B cell (primary cell): Measurements from ENCODE around the gene CLP1. TPM values are rescaled to one million over a fixed set of nuclear protein-coding genes. Genes with fewer than 3 reads are reported as not detected.

Source experiments
- ATAC-seq: fragments of 200-7000 bp; cut with Tn5 transposase; one replicate; pipeline ENCODE4 v1.10.0; 2021; ENCODE audit warnings: low read depth, mild to moderate bottlenecking, moderate number of reproducible peaks, moderate library complexity
- CTCF ChIA-PET: fragments of 350-600 bp; sonication (Branson Sonifier 250); formaldehyde crosslinking; loops from one replicate; lab custom pipeline; 2021; ENCODE audit warnings: antibody characterized with exemption, inconsistent platforms; lab: Charles Lee
- POLR2A ChIA-PET: fragments of 350-600 bp; sonication (Branson Sonifier 250); formaldehyde crosslinking; loops from one replicate; lab custom pipeline; 2021; ENCODE audit warnings: antibody characterized with exemption; lab: Charles Lee
- DNase-seq: peaks from one replicate; pipeline ENCODE4 v3.0.0; 2013
- H2AFZ ChIP-seq: 2 replicates; pipeline ENCODE4 v1.6.1; 2012; ENCODE audit warnings: mild to moderate bottlenecking, low read depth, low read length; ENCODE audit not compliant: insufficient read depth, poor library complexity, severe bottlenecking
- H3K27ac ChIP-seq, 2 donors: 1 replicate in 1 of 2; 2 replicates in 1 of 2; pipeline ENCODE4 v1.5.1; 2012 to 2013; ENCODE audit warnings: low read length in 2 of 2, mild to moderate bottlenecking in 2 of 2, moderate library complexity in 1 of 2
- H3K27me3 ChIP-seq, 4 experiments: fragments of 200-600 bp in 1 of 4; sonication (generic) in 1 of 4; replicated peaks in 1 of 4; 1 replicate in 2 of 4; 2 replicates in 2 of 4; pipeline versions ENCODE4 v1.6.1 to v1.7.0; 2013 to 2016; ENCODE audit warnings: low read length in 3 of 4, mild to moderate bottlenecking in 2 of 4, mixed read lengths in 1 of 4, moderate library complexity in 1 of 4; ENCODE audit not compliant: insufficient read depth in 4 of 4, control insufficient read depth in 3 of 4; ENCODE audit errors: control extremely low read depth in 1 of 4
- H3K36me3 ChIP-seq, 2 experiments: replicated peaks in 1 of 2; 1 replicate in 1 of 2; 2 replicates in 1 of 2; pipeline versions ENCODE4 v1.6.1 to v1.7.1; 2013; ENCODE audit warnings: low read length in 1 of 2; ENCODE audit not compliant: insufficient read depth in 2 of 2, control insufficient read depth in 1 of 2; ENCODE audit errors: control extremely low read depth in 1 of 2, extremely low read depth in 1 of 2
- H3K4me1 ChIP-seq, 2 donors: fragments of 200-600 bp in 1 of 2; sonication (generic) in 1 of 2; 1 replicate in 1 of 2; 2 replicates in 1 of 2; pipeline versions ENCODE4 v1.5.1 to v1.6.1; 2013 to 2017; ENCODE audit warnings: low read length in 2 of 2; ENCODE audit not compliant: control insufficient read depth in 2 of 2, insufficient read depth in 2 of 2
- H3K4me2 ChIP-seq: replicated peaks from 2 replicates; pipeline ENCODE3; 2012; ENCODE audit warnings: mild to moderate bottlenecking, low read depth, low read length; ENCODE audit not compliant: poor library complexity, severe bottlenecking
- H3K4me3 ChIP-seq, 5 experiments: fragments of 200-600 bp in 1 of 5; sonication (generic) in 1 of 5; 1 replicate in 3 of 5; 2 replicates in 2 of 5; pipeline versions ENCODE4 v1.5.1 to v1.7.0; 2011 to 2016; ENCODE audit warnings: low read length in 4 of 5, mild to moderate bottlenecking in 4 of 5, low read depth in 2 of 5, control low read depth in 1 of 5, moderate library complexity in 1 of 5; ENCODE audit not compliant: insufficient read depth in 1 of 5; ENCODE audit errors: control extremely low read depth in 1 of 5, extremely low read depth in 1 of 5
- H3K79me2 ChIP-seq: fragments of 200-600 bp; sonication (generic); one replicate; pipeline ENCODE4 v1.6.0; 2016; ENCODE audit warnings: low read length; ENCODE audit not compliant: control insufficient read depth, insufficient read depth
- H3K9ac ChIP-seq: fragments of 200-600 bp; sonication (generic); 2 replicates; pipeline ENCODE4 v1.6.1; 2017; ENCODE audit warnings: mild to moderate bottlenecking, low read length, moderate library complexity
- H3K9me3 ChIP-seq, 3 donors: one replicate each; pipeline versions ENCODE4 v1.6.1 to v1.7.1; 2013; ENCODE audit warnings: low read length in 2 of 3; ENCODE audit not compliant: control insufficient read depth in 2 of 3, insufficient read depth in 1 of 3; ENCODE audit errors: control extremely low read depth in 1 of 3
- H4K20me1 ChIP-seq: 2 replicates; pipeline ENCODE4 v1.6.0; 2012; ENCODE audit warnings: mild to moderate bottlenecking, low read length; ENCODE audit not compliant: insufficient read depth, control insufficient read depth, poor library complexity, severe bottlenecking
- H3K27ac Mint-ChIP-seq: one replicate; pipeline ENCODE4 v1.8.0; 2021; ENCODE audit warnings: mixed read lengths
- H3K27me3 Mint-ChIP-seq: one replicate; pipeline ENCODE4 v1.8.0; 2021; ENCODE audit warnings: mixed read lengths
- H3K4me1 Mint-ChIP-seq: one replicate; pipeline ENCODE4 v1.8.0; 2021; ENCODE audit warnings: mixed read lengths
- H3K4me3 Mint-ChIP-seq: one replicate; pipeline ENCODE4 v1.8.0; 2021; ENCODE audit warnings: mixed read lengths
- H3K9me3 Mint-ChIP-seq: one replicate; pipeline ENCODE4 v1.8.0; 2022; ENCODE audit warnings: mixed read lengths; ENCODE audit not compliant: insufficient read depth
- EZH2 ChIP-seq: IDR thresholded peaks from 2 replicates; pipeline ENCODE4 v1.6.1; 2012; ENCODE audit warnings: borderline replicate concordance, low read depth, mild to moderate bottlenecking, moderate library complexity, low read length; ENCODE audit not compliant: insufficient read depth, poor library complexity, severe bottlenecking
- WGBS: methylation state at CpG from one replicate; pipeline ENCODE4 v1.1.5; 2013; ENCODE audit warnings: missing lambda C conversion rate; ENCODE audit not compliant: insufficient coverage; 5-methylcytosine and 5-hydroxymethylcytosine counted together
- intact Hi-C: fragments of 100-400 bp; cut with micrococcal nuclease; formaldehyde crosslinking; loops from one replicate; pipeline ENCODE4 v1.10.0; 2022
- polyA plus RNA-seq: library from polyadenylated mRNA; depleted of rRNA; stranded (reverse); fragments of >200 nt; gene quantifications from 2 replicates; pipeline ENCODE4 v1.2.3, GENCODE V29; 2012
- total RNA-seq, 2 donors: library from RNA; stranded (reverse); fragments of 120-200 nt in 1 of 2; gene quantifications; 1 replicate in 1 of 2; 2 replicates in 1 of 2; pipeline versions ENCODE4 v1.2.3 to v1.2.4, GENCODE V29; 2013 to 2022
- TF ChIP-seq, protein P1 (sequence below): fragments of 200-600 bp; IDR thresholded peaks from one replicate; pipeline ENCODE4 v1.8.0; 2022; ENCODE audit warnings: antibody characterized with exemption, mild to moderate bottlenecking

Gene CLP1
- total and polyA plus RNA-seq, 2 donors (not counting 1 experiment from before 2014, with no cell fraction given): 6.0 to 15.5 TPM

DNA sequence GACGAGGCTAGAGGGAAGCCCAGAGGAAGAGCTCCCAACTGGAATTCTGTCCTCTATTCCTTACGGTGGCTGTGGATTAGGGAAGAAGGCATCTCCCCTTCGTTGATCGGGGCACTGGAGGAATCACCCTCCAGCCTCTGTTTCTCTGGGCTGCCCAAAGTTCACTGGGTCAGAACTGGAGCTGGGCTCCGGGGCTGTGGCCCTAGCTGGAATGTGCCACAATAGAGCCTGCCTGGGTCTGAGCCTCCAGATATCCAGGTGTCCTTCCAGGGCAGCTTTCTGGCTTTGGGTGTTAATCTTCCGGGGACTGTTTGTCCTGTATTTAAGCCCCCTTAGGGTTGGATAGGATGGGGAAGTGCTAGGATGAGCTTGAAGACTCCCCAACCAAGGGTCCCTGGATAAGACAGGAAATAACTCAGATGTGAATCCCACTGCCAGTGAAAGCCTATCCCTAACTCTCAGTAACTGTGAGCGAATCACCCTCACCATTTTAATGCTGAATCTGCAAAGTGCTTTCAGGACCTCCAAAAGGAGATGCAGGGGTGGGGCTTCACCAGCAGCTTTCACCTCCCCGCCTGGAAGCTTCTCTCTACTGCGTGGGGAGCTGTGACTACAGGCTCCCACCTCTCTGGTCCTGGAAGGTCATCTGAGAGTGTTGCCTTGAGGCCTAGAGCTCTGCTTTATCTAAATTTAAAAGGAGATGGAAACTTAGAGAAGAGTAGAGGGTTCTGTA, 17.3 kb upstream of the CLP1 start:
- H4K20me1 ChIP-seq: no peaks in the 10 kb centered on the region
- intact Hi-C loops: loop anchor here (5.0 kb wide), 1 partner anchor 108 kb away; the partner anchor contains the start of gene TIMM10
- H3K4me3 ChIP-seq: no peak overlapping the region
- H3K27ac ChIP-seq: no peak overlapping the region
- no peak for DNase-seq
- no peak for ATAC-seq
- no peaks in the 10 kb centered on the region for H3K36me3 ChIP-seq
- peaks cover 50% of the 10 kb centered on the region for H3K27me3 Mint-ChIP-seq
- no peak overlapping the region for H2AFZ ChIP-seq
- no peak for TF ChIP-seq EZH2
- TF ChIP-seq, protein P1, sequence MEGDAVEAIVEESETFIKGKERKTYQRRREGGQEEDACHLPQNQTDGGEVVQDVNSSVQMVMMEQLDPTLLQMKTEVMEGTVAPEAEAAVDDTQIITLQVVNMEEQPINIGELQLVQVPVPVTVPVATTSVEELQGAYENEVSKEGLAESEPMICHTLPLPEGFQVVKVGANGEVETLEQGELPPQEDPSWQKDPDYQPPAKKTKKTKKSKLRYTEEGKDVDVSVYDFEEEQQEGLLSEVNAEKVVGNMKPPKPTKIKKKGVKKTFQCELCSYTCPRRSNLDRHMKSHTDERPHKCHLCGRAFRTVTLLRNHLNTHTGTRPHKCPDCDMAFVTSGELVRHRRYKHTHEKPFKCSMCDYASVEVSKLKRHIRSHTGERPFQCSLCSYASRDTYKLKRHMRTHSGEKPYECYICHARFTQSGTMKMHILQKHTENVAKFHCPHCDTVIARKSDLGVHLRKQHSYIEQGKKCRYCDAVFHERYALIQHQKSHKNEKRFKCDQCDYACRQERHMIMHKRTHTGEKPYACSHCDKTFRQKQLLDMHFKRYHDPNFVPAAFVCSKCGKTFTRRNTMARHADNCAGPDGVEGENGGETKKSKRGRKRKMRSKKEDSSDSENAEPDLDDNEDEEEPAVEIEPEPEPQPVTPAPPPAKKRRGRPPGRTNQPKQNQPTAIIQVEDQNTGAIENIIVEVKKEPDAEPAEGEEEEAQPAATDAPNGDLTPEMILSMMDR: no peak
- ChIA-PET POLR2A (no interaction called here), CTCF (interaction anchor here (0.7 to 8.3 kb wide), 25 partner anchors 8 to 884 kb away, joined by 3 to 106 read pairs (median 6); partner anchors contain the start of genes RTN4RL2 and UBE2L6)
- peaks cover 23 to 30% of the 10 kb centered on the region in 2 donors for H3K4me1 ChIP-seq
- no peak overlapping the region for H3K9ac ChIP-seq
- peak overlapping the region; percentile 99 for H3K4me2 ChIP-seq
- WGBS: 78% methylated on average over 9 of the region's 9 CpGs
- H3K79me2 ChIP-seq: no peaks in the 10 kb centered on the region
- H3K4me3 Mint-ChIP-seq: peak overlapping the region; percentile 37
- H3K9me3 ChIP-seq: peaks cover 0 to 3% (median 0%) of the 10 kb centered on the region in 3 donors
- peaks cover 24% of the 10 kb centered on the region for H3K4me1 Mint-ChIP-seq
- no peak overlapping the region for H3K27ac Mint-ChIP-seq
- peaks cover 0 to 49% (median 14%) of the 10 kb centered on the region in 4 experiments for H3K27me3 ChIP-seq
- H3K9me3 Mint-ChIP-seq: no peaks in the 10 kb centered on the region
